Measurements from ENCODE around the gene RPRD1B.
"Not testable (repeated sequence)": the region's sequence is repeated elsewhere in the genome, so short reads cannot be mapped to it uniquely, and the experiment has no call there.

RPRD1B gene

GRCh38 chr20:38001173-38001875 lies 32.2 kb upstream of the RPRD1B start:
- no peak for DNase-seq (ENCODE audit: low read depth)

GRCh38 chr20:38001981-38002380 lies 31.6 kb upstream of the RPRD1B start:
- no peak for DNase-seq (ENCODE audit: low read depth)

- DNase-seq (ENCODE audit: low read depth) = no peak
These were observed 31.1 kb upstream of the RPRD1B start for GRCh38 chr20:38002422-38002821.

GRCh38 chr20:38004416-38004815 lies 29.1 kb upstream of the RPRD1B start:
- DNase-seq (ENCODE audit: low read depth) = no peak

GRCh38 chr20:38005903-38006302 lies 27.6 kb upstream of the RPRD1B start:
- DNase-seq (ENCODE audit: low read depth) = no peak

- no peak for DNase-seq (ENCODE audit: low read depth)
These were observed 26.0 kb upstream of the RPRD1B start for GRCh38 chr20:38007526-38007925.

- DNase-seq (ENCODE audit: low read depth) = no peak
These were observed 25.2 kb upstream of the RPRD1B start for GRCh38 chr20:38008233-38008944.

GRCh38 chr20:38009416-38009815 lies 24.1 kb upstream of the RPRD1B start:
- DNase-seq (ENCODE audit: low read depth) = not testable (repeated sequence)

- DNase-seq (ENCODE audit: low read depth) = no peak
These were observed 21.9 kb upstream of the RPRD1B start for GRCh38 chr20:38011696-38012095.

GRCh38 chr20:38012332-38012731 lies 21.2 kb upstream of the RPRD1B start:
- DNase-seq (ENCODE audit: low read depth) = no peak

GRCh38 chr20:38013887-38014286 lies 19.7 kb upstream of the RPRD1B start:
- no peak for DNase-seq (ENCODE audit: low read depth)

- DNase-seq (ENCODE audit: low read depth) = no peak
These were observed 15.6 kb upstream of the RPRD1B start for GRCh38 chr20:38017959-38018358.

GRCh38 chr20:38018385-38018784 lies 15.2 kb upstream of the RPRD1B start:
- DNase-seq (ENCODE audit: low read depth) = no peak

GRCh38 chr20:38021087-38021772 lies 12.3 kb upstream of the RPRD1B start:
- no peak for DNase-seq (ENCODE audit: low read depth)

GRCh38 chr20:38023181-38024001 lies 10.2 kb upstream of the RPRD1B start:
- no peak for DNase-seq (ENCODE audit: low read depth)

- DNase-seq (ENCODE audit: low read depth) = no peak
These were observed 9.1 kb upstream of the RPRD1B start for GRCh38 chr20:38024496-38024895.

GRCh38 chr20:38029453-38029852 lies 4.1 kb upstream of the RPRD1B start:
- no peak for DNase-seq (ENCODE audit: low read depth)

GRCh38 chr20:38031957-38032356 lies 1.6 kb upstream of the RPRD1B start:
- no peak for DNase-seq (ENCODE audit: low read depth)

GRCh38 chr20:38032585-38033329 lies 789 bp upstream of the RPRD1B start:
- no peak for DNase-seq (ENCODE audit: low read depth)

GRCh38 chr20:38034108-38034649 lies 633 bp downstream of the RPRD1B start:
- DNase-seq (ENCODE audit: low read depth) = no peak

GRCh38 chr20:38034961-38035360 lies 1.4 kb downstream of the RPRD1B start:
- no peak for DNase-seq (ENCODE audit: low read depth)
